CD4-positive, alpha-beta T cell treated with Interleukin-2 at 100 ng/mL for 4 hours (primary cell): ENCODE measurements around the gene SST.

Experiments used
- DNase-seq: peaks from one replicate; pipeline ENCODE4 v3.0.0-alpha.2; 2020; ENCODE audit warnings: low spot score

The SST gene

DNA sequence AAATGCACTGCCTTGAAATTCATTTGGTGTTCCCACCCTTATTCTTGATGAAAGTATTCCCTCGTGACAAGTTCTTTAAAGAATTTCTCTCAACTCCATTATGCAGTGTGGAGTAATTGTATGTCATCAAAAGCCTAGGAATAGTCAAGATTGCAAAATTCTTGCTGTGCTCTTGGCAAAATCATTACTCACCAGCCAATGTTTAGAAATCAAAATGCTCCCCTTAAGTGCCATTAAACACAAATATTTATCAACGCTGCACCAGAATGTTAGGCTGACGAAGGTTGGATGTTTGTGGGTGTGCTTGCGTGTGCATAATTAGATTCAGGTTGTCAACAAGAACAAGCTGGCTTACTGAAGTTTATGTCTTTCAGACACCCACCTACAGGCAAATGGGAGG, 40.5 kb downstream of the SST start:
- DNase-seq: no peak

- no peak for DNase-seq
These were observed 42.0 kb downstream of the SST start for GRCh38 chr3:187628169-187628568.

DNA sequence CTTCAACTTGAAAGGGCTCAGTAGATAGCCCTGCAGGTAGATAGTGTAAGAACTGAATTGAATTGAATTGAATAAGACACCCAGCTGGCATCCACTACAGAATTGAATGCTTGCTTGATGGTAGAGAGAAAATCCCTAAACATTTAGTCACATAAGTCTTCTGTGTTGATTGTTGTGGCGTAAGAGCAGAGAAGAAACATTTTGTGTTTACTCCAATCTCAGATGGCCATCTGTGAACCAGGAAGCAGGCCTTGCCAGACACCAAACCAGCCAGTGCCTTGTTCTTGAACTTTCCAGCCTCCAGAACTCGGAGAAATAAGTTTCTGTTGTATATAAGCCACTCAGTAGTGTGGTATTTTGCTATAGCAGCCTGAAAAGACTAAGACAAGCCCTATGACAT, 43.6 kb downstream of the SST start:
- DNase-seq: no peak

GRCh38 chr3:187624588-187624987, 45.6 kb downstream of the SST start:
- no peak for DNase-seq

- no peak for DNase-seq
These were observed 46.8 kb downstream of the SST start for GRCh38 chr3:187623285-187623814.

- DNase-seq: no peak
These were observed 48.3 kb downstream of the SST start for GRCh38 chr3:187621881-187622280.

DNA sequence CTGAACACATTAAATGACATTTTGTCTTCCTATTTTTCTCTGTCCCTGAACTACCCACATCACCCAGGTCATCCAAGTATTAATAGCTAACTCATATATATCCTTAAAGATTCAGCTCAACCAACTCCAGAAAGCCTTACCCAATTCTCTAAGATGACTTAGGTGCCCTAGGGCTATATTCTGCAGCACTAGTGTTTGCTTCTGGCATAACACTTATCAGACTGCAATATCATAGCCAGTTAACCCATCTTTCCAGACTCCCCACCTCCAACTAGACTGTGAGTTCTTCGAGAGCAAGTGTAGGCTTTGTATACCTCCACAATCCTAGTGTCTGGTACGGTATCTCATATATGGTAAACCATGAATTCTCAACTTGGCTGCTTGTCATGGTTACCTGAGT, 50.7 kb downstream of the SST start:
- no peak for DNase-seq
